Nephron (organoid): Measurements from ENCODE around the gene BOD1.
A peak's percentile ranks its signal among the peaks of the same experiment; 100 is the strongest.

ENCODE experiments used
- H3K27ac Mint-ChIP-seq, 3 experiments: 2 replicates each; pipeline ENCODE4 v1.8.0; 2020; ENCODE audit warnings: mixed read lengths in 3 of 3, mild to moderate bottlenecking in 2 of 3, moderate library complexity in 1 of 3
- H3K27me3 Mint-ChIP-seq: 2 replicates; pipeline ENCODE4 v1.8.0; 2021; ENCODE audit warnings: low read depth, mild to moderate bottlenecking, moderate library complexity, mixed read lengths
- H3K36me3 Mint-ChIP-seq: 2 replicates; pipeline ENCODE4 v1.8.0; 2020; ENCODE audit warnings: low read depth, mixed read lengths
- H3K4me1 Mint-ChIP-seq: 2 replicates; pipeline ENCODE4 v1.8.0; 2020; ENCODE audit warnings: mixed read lengths
- H3K4me3 Mint-ChIP-seq, 3 experiments: 2 replicates each; pipeline ENCODE4 v1.8.0; 2020; ENCODE audit warnings: mild to moderate bottlenecking in 3 of 3, mixed read lengths in 3 of 3, moderate library complexity in 2 of 3
- H3K9me3 Mint-ChIP-seq: 2 replicates; pipeline ENCODE4 v1.8.0; 2020; ENCODE audit warnings: mixed read lengths
- TF ChIP-seq, protein P1 (sequence below), 3 experiments: fragments of 200-600 bp; sonication (generic); IDR thresholded peaks; one replicate each; pipeline ENCODE4 v1.5.0; 2021; ENCODE audit warnings: antibody characterized with exemption in 3 of 3; ENCODE audit not compliant: unreplicated experiment in 3 of 3

BOD1 gene

DNA sequence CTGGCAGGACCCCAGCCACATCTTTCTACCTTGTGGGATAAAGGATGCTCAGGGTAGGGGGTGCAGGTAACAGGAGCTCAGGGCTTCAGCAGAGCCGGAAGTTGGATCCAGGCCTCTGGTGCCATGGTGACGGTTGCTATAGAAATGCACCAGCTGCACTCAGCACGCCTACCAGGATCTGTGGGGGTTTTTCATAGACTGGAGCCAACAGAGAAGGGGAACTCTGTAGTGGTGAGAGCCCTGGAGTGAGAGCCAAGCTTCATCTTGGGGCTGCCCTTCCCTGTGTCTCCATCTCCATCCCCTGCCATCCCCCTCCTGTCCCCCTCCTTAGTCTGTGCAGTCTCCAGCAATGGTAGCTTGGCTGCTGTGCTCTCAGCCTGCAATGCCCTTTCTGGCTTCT is 27.5 kb upstream of the BOD1 start:
- Mint-ChIP-seq H3K27ac (peak overlapping the region; percentile 12 to 63 (median 38)), H3K27me3 (no peaks in the 10 kb centered on the region), H3K9me3 (no peaks in the 10 kb centered on the region), H3K4me1 (peaks cover 40% of the 10 kb centered on the region), H3K4me3 (no peak overlapping the region), H3K36me3 (no peaks in the 10 kb centered on the region)
- TF ChIP-seq, protein P1, sequence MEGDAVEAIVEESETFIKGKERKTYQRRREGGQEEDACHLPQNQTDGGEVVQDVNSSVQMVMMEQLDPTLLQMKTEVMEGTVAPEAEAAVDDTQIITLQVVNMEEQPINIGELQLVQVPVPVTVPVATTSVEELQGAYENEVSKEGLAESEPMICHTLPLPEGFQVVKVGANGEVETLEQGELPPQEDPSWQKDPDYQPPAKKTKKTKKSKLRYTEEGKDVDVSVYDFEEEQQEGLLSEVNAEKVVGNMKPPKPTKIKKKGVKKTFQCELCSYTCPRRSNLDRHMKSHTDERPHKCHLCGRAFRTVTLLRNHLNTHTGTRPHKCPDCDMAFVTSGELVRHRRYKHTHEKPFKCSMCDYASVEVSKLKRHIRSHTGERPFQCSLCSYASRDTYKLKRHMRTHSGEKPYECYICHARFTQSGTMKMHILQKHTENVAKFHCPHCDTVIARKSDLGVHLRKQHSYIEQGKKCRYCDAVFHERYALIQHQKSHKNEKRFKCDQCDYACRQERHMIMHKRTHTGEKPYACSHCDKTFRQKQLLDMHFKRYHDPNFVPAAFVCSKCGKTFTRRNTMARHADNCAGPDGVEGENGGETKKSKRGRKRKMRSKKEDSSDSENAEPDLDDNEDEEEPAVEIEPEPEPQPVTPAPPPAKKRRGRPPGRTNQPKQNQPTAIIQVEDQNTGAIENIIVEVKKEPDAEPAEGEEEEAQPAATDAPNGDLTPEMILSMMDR (IDR thresholded peaks at IDR 0.05; ENCODE audit: unreplicated experiment in 3 of 3): no peak

DNA sequence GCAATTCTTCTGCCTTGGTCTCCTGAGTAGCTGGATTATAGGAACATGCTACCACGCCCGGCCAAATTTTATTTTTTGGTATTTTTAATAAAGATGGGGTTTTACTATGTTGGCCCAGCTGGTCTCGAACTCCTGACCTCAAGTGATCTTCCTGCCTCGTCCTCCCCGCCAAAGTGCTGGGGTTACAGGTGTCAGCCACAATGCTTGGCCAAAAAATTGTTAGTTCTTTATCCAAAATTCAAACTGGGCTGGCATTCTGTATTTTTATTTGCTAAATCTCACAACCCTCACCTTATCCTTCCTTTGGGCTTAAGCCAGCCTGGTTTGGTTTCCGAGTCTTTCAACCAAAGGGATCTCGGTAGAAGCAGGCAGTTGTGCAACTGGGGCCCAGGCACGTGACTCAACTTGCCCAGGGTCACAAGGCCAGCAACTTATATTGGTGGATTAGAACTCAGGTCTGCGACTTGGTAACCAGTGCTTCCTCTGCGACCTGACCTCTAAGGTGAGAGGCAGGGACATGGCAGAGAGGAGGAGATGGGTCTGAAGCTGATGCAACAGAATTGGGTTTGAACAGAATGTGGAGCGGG is 26.5 kb upstream of the BOD1 start:
- H3K4me1 Mint-ChIP-seq: peaks cover 50% of the 10 kb centered on the region
- no peaks in the 10 kb centered on the region for H3K9me3 Mint-ChIP-seq
- TF ChIP-seq, protein P1 (IDR thresholded peaks at IDR 0.05; ENCODE audit: unreplicated experiment in 3 of 3): no peak
- H3K27ac Mint-ChIP-seq: peak overlapping the region in 2 of 3 experiments; percentile 35 to 63
- peaks cover 3% of the 10 kb centered on the region for H3K27me3 Mint-ChIP-seq
- H3K4me3 Mint-ChIP-seq: no peak overlapping the region
- no peaks in the 10 kb centered on the region for H3K36me3 Mint-ChIP-seq

DNA sequence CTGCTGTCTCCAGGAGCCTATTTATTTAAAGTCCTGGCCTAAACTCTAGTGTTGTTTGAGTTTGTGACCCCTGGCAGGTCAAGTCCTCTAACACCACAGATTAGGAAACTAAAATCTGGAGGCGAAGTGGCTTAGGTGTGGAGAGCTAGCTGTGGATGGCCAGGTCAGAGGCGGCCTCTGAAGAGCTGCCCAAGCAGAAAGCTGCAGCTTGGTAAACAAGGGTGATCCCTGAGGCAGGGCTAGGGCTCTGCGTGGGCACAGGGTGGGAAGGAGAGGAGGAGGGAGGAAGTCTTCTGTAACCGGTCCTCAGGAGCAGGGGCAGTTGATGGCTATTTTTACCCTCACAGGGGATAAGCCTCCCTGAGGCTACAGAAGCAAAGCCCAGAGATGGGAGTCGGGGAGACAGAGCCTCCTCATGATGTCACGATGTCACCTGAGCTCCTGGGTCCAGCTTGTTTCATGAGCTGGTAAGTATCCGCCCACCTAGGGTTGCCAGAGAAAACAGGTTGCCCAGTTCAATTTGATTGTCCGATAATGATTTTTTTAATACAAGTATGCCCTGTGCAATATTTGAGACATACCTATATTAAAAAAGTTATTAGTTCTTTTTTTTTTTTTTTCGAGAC is 25.9 kb upstream of the BOD1 start:
- Mint-ChIP-seq H3K27ac (peak overlapping the region in 2 of 3 experiments; percentile 34 to 48), H3K27me3 (peaks cover 3% of the 10 kb centered on the region), H3K9me3 (no peaks in the 10 kb centered on the region), H3K4me1 (peaks cover 53% of the 10 kb centered on the region), H3K4me3 (no peak overlapping the region), H3K36me3 (no peaks in the 10 kb centered on the region)
- TF ChIP-seq, protein P1 (IDR thresholded peaks at IDR 0.05; ENCODE audit: unreplicated experiment in 3 of 3): no peak

DNA sequence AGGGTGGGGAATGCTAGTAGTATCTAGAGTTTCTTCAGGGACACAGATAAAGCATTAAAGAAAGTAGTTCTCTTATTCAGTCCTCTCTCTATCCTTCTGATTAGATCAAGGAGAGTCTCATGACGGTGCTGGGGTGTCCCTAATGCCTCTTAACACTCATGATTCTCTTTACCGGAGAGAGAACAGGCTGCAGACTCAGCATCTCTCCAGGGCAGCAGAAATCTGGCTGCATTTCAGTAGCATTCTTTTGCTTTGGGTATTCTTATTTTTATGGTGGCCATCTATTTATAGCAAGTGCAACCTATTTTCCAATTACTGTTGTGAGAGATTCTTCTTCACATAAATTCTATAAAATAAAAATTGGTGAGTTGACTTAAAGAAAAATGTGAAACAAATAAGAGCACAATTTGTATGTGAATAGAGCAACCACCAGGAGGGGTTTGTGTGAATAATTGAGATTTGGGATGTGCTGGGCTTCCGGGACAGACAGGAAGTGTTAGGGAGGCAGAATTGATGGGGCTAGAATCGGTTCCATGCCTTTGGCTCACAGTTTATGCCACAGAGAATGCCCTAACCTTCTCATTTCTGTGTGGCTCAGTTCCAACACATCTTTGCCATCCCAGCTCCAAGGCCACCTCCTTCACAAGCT is 23.8 kb upstream of the BOD1 start:
- Mint-ChIP-seq H3K4me3 (no peak overlapping the region), H3K27me3 (peaks cover 3% of the 10 kb centered on the region), H3K4me1 (peaks cover 53% of the 10 kb centered on the region), H3K9me3 (no peaks in the 10 kb centered on the region), H3K27ac (peak overlapping the region in 2 of 3 experiments; percentile 18 to 25), H3K36me3 (no peaks in the 10 kb centered on the region)
- TF ChIP-seq, protein P1 (IDR thresholded peaks at IDR 0.05; ENCODE audit: unreplicated experiment in 3 of 3): peak in 1 of 3 experiments; percentile 12

DNA sequence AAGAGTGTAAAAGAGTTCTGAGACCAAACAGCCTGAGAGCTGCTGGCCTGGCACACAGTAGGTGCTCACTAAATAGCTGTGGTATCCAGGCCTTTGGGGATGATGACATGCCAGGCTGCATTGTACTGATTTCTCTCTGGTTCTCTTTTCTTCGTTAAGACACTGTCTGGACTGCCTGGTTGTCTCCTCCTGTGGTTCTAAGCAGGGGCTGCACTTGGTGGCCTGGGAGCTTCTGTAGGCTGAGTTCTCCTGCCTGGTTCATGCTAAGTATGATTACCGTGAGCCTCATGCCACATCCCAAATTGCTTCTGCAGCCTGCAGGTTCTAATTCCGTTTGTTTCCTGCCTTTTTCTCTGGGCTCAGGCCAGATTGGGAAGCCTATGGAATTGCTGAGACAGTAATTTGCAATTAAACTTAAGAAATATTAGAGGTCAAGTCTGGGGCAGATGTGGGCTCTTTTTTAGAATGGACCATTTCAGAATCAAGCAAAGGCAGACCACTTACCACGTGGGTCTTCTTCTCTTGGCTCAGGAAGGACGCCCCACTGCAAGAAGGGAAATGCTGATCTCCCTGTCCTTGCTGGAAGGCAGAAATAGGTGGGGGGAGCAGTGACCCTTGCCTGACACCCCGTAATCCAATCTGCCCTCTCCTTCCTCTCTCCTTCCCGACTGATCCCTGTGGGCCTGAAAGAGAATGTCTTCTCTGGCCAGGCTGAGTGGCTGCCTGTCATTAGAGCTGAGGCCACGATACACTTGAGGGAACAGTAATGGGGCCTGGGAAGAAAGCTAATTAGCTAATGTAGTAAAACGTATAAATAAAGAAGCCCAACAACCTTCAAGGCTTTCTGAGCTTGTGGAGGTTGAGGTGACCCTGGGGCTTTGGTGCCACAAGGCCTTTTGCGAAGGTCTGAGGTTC is 21.9 kb upstream of the BOD1 start:
- peak overlapping the region; percentile 65 to 83 (median 78) for H3K27ac Mint-ChIP-seq
- no peak overlapping the region for H3K4me3 Mint-ChIP-seq
- TF ChIP-seq, protein P1 (IDR thresholded peaks at IDR 0.05; ENCODE audit: unreplicated experiment in 3 of 3): no peak
- no peaks in the 10 kb centered on the region for H3K36me3 Mint-ChIP-seq
- H3K4me1 Mint-ChIP-seq: peaks cover 43% of the 10 kb centered on the region
- H3K27me3 Mint-ChIP-seq: peaks cover 8% of the 10 kb centered on the region
- no peaks in the 10 kb centered on the region for H3K9me3 Mint-ChIP-seq
